HG02840 (cell line): ENCODE data around the gene FOSL2.

Experiments
- ATAC-seq: cut with Tn5 transposase; IDR thresholded peaks from one replicate; pipeline ENCODE4 v1.9.1; 2021; ENCODE audit warnings: mild to moderate bottlenecking, moderate library complexity, moderate number of reproducible peaks; ENCODE audit not compliant: unreplicated experiment, low FRiP score

The FOSL2 gene

DNA sequence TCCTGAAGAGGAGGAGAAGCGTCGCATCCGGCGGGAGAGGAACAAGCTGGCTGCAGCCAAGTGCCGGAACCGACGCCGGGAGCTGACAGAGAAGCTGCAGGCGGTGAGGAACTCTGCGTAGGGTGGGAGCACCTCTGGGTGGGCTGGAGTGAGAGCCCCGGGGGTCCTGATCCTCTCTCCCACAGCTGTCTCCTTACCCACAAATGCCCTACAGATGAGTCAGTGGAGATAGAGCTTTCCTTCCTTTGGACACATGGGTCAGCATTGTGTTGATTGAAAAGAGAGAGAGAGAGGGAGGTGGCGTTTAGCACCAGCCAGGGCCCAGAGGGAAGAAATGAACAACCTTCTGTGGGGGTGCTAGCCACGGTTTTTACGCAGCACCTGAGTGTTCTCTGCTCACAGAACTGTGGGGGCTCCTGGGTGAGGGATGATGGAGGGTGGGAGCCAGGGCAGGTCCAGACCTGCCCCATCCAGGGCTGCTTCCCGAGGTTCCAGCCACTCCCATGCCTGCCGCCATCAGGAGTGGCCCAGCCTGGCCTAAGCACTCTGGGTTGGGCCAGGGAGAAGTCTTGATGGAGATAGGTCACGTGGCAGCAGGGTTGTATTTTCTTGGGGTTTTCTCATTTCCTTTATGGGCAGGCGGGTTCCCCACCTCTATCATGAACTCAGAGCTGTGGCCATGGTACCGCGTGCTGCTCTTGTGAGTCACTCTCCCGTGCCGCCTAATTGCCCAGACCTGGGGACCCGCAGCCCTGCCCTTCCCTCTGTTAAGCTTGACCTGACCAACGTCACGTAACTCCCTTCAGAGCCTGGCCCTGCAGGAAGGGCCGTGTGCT is 16.3 kb downstream of the FOSL2 start:
- ATAC-seq, result no peak

DNA sequence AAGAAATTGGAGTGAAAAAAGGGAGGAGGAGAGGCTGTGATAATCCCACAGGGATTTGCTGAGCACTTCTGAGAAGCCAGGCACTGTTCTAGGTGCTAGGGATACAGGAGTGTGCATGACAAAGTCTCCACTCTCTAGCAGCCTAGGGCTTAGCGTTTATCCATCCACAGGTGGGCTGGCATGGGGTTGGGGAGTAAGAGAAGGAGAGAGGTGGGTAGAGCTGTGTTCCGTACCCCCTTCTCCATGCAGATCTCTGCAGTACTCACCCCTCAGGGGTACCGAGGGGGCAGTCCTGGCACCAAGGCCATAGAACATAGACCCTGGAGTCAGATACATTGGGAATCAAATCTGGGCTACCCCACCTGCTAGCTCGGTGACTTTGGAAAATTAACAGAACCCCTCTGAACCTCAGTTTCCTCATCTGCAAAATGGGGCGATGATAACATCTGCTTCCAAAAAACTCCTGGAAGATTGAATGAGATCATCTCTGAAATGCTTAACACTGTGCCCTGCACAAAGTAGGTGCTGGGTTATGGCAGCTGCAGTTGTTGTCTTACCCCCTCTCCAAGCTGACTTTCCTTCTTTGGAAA is 18.6 kb downstream of the FOSL2 start:
- no peak for ATAC-seq

DNA sequence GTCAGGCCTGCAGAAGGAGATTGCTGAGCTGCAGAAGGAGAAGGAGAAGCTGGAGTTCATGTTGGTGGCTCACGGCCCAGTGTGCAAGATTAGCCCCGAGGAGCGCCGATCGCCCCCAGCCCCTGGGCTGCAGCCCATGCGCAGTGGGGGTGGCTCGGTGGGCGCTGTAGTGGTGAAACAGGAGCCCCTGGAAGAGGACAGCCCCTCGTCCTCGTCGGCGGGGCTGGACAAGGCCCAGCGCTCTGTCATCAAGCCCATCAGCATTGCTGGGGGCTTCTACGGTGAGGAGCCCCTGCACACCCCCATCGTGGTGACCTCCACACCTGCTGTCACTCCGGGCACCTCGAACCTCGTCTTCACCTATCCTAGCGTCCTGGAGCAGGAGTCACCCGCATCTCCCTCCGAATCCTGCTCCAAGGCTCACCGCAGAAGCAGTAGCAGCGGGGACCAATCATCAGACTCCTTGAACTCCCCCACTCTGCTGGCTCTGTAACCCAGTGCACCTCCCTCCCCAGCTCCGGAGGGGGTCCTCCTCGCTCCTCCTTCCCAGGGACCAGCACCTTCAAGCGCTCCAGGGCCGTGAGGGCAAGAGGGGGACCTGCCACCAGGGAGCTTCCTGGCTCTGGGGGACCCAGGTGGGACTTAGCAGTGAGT is 19.4 kb downstream of the FOSL2 start:
- ATAC-seq, result no peak

DNA sequence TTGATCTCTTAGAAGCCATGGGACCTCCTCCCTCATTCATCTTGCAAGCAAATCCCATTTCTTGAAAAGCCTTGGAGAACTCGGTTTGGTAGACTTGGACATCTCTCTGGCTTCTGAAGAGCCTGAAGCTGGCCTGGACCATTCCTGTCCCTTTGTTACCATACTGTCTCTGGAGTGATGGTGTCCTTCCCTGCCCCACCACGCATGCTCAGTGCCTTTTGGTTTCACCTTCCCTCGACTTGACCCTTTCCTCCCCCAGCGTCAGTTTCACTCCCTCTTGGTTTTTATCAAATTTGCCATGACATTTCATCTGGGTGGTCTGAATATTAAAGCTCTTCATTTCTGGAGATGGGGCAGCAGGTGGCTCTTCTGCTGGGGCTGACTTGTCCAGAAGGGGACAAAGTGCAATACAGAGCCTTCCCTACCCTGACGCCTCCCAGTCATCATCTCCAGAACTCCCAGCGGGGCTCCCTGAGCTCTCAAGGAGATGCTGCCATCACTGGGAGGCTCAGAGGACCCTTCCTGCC is 20.0 kb downstream of the FOSL2 start:
- ATAC-seq, result no peak

DNA sequence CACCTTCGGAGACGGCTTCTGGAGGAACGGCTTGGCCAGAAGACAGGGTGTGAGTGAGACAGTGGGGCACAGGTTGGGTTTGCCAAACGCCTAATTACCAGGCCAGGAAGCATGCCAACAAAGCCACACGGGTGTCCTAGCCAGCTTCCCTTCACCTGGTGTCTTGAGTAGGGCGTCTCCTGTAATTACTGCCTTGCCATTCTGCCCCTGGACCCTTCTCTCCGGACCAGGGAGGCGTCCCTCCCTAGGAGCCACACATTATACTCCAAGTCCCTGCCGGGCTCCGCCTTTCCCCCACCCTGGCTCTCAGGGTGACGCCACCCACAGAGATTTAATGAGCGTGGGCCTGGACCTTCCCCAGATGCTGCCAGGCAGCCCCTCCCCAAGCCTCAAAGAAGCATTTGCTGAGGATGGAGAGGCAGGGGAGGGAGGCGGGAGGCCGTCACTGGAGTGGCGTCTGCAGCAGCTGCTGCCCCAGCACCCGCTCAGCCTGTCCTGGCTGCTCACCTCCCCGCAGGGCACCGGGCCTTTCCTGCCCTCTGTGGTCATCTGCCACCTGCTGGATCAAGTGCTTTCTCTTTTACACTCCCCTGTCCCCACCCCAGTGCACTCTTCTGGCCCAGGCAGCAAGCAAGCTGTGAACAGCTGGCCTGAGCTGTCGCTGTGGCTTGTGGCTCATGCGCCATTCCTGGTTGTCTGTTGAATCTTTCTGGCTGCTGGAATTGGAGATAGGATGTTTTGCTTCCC is 20.7 kb downstream of the FOSL2 start:
- ATAC-seq, result no peak

DNA sequence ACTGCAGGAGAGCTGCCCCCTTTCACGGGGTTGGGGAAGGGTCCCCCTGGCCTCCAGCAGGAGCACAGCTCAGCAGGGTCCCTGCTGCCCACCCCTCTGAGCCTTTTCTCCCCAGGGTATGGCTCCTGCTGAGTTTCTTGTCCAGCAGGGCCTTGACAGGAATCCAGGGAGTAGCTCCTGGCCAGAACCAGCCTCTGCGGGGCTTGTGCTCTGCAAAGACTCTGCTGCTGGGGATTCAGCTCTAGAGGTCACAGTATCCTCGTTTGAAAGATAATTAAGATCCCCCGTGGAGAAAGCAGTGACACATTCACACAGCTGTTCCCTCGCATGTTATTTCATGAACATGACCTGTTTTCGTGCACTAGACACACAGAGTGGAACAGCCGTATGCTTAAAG is 21.2 kb downstream of the FOSL2 start:
- no peak for ATAC-seq

DNA sequence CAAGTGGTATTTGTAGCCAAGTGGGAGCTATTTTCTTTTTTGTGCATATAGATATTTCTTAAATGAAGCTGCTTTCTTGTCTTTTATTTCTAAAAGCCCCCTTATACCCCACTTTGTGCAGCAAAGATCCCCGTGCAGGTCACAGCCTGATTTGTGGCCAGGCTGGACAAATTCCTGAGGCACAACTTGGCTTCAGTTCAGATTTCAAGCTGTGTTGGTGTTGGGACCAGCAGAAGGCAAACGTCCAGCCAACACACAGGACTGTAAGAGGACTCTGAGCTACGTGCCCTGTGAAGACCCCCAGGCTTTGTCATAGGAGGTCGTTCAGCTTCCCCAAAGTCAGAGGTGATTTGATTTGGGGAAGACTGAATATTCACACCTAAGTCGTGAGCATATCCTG is 21.9 kb downstream of the FOSL2 start:
- no peak for ATAC-seq

DNA sequence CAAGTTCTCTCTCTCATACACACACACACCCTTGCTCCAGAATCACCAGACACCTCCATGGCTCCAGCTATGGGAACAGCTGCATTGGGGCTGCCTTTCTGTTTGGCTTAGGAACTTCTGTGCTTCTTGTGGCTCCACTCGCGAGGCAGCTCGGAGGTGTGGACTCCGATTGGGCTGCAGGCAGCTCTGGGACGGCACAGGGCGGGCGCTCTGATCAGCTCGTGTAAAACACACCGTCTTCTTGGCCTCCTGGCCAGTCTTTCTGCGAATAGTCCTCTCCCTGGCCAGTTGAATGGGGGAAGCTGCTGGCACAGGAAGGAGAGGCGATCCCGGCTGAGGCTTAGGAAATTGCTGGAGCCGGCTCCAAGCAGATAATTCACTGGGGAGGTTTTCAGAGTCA is 22.4 kb downstream of the FOSL2 start:
- no peak for ATAC-seq

DNA sequence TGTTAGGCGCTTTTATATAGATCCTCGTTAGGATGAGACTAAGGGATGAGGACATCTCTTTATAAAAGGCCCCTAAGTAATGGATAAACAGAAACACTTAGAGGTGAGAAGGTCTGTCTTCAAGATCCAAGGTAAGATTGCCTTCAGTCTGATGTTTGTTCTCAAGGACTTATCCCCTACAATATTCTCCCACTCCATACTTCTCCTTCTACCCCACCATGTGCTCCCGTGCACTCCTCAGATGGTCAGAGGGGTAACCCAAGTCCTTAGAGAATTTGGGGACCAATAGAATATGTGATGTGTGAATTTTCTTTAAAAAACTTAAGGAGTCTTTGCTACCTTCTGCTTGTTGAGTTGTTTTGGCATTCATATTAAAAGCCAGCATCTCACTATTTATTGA is 23.1 kb downstream of the FOSL2 start:
- ATAC-seq, result no peak

DNA sequence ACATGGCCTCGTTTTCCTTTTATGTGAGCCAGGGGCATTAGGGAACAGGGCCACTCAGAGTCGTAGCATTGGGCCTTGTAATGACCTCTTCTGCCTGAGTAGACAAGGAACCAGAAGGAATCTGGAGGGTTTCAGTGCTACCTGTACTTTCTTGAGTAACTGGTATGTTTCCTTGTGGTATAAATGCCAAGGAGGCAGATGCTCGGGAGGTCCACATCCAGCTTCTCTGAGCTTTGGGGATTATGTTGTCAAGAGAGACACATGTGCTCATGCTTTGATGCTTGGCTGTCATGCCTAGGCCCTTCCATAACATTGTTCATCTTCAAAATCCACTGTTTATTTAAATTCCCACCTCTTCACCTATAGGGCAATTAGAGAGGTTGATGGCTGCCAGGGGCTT is 26.3 kb downstream of the FOSL2 start:
- no peak for ATAC-seq

DNA sequence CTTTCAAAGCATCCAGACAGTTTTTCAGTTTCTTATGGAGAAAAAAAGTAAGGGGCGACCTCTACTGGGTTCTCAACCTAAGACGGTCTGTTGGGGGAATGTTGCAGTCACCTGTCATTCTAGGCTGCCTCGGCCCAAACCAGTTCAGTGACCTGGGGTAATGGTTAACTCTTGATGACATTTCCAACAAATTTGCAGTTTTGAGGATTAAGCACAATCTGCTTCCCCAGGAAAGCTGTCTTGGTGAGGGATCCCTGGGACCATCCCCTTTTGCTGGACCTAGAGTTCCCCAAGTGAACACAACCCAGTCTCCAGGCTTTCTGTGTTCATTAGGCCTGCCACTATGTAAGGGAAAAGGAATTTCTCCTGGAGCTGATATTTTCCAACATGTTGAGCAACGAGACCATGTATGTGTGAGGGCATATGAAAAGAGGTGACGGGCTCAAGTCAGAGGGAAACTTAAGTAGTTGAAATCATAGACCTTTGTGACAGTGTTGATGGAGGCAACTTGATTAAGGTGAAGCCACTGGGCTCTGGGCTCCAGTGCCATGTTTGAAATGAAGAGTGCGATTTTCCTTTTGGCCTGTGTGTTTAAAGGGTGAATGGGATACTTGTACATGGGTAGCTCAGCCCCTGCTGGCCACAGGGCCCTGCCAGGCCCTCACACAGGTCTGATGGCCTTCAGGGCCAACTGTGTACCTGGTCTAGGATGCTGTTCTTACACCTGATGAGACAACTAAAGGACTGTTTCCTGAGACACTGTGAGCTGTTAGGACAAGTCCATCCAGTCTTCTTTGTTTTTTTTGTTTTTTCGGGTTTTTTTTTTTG is 27.0 kb downstream of the FOSL2 start:
- ATAC-seq, result no peak

DNA sequence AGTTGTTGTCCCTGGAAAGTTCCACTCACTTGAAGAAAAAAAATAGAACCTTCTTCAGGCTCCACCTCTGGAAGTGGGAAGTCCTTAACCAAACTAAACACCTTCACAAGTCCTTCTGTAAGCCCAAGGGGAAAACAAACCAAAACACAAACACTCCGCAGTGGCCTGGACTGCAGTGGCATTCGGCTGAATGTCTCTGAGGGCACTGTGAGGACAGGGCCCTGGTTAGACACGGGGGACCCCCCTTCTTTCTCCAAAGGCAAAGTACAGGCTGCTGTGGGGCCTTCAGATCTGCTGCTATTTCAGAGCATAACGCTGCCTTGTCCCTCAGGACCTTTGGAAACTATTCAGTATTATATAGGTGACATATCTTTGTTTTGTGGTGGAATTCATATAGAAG is 28.1 kb downstream of the FOSL2 start:
- ATAC-seq, result no peak

DNA sequence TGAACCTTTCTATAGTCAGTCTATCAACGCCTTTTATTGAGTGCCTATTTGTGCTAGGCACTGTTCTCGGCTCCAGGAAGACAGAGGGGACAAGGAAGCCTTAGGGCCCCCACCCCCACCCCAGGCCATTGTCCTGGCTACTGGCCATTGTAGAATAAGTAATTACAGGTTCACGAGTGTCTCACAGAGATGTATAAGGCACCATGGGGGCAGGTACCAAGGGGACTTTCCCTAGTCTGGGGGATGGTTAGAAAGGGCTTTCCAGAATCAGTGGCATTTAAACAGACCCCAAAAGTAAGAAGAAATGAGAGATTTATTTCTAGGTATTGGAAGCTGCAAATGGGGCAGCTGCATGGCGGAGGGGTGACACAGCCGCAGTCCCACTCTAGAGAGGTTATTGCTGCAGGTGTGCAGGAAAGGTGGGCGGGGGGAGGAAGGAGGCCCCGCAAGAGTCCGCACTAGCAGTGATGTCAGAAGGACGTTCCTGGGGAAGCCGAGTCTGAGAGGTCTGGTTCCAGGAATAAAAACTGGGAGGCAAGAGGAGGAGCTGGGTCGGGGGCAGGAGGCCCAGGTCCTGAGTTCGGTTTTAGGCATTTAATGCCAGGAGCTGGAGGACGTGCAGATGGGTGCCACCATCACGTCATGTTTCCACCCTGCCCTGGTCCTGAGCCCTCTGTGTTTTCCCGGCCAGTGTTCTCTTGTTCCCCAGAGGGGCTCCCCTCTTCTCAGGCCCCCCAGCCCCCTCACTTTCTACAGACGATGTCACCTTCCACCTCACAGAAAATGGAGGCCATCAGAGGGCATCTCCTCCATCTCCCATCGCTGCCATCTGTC is 30.5 kb downstream of the FOSL2 start:
- no peak for ATAC-seq

DNA sequence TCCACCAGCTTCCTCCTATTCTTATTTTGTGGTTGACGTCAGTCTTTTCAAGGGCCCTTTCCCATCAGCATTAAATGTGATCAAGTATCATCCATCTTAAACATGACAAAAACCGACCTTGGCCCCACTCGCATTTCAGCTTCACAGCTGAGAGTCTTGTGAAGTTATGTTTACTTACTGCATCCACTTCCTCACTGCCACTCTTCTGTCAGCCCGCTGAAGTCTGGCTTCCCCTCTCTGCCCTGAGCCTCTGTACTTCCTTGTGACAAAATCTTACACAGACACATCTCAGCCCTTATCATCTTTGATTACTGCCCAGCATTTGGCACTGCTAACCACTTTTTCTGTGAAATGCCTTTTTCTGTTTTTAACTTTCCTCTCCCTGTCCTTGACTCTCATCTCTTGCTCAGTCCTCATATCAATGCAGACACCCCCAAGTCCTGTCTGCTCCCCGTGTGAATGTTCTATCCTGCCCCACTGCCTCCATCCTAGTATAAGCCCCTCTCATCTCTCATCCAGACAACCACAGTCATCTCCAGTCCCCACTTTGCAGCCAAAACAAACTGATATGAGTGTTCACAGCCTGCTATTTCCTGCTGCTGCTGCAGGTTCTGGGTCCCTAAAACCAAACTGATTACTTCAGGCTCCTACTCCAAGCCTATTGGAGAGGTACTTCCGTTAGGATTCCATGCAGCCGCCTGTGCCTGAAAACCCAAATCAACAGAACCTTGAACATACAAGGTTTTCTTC is 31.4 kb downstream of the FOSL2 start:
- no peak for ATAC-seq

DNA sequence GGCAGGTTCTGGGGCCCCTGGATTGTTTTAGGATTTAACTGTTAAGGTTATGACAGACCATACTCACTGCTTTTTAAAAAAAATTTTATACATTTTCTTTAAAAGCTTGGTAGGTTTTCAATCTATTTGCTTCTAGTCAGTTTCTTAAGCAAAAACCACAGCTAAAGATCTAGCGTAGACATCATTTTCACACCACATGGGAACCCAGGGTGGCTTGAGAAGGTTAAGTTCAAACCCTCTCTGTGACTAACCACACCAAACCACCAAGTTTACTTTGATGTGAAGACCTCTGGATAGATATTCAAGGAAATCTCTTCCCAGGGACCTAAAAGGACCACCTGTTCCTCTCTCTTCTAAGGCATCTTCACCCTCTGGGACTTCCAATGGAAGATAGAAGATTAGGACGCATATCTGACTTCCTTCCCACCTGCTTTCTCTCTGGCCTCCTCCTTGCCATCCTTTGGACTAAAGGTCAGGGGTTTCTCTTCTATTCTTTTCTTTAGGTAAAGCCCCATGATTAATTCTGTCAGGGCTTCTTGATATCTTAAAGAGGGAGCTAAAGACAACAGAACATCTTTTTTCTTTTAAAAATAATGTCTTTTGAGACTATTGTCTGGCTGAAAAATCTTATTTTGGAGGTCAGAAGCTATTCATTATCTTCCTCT is 32.3 kb downstream of the FOSL2 start:
- ATAC-seq, result no peak

DNA sequence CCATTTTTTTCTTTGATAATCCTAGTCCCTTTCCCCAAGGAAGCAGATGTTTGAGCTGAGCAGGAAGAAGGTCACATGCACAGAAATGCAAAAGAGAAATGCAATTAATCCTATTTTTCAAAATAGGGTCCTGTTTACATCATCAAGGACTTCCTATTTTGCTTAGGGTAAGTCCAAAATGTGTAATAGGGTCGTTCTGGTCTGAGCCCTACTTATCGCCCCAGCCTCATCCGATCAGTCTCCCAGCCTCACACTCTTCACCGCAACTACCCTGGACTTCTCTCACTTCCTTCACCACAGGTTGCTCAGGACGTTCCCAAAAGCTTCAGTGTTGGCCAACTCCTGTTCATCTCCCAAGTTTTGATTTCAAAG is 32.8 kb downstream of the FOSL2 start:
- no peak for ATAC-seq

DNA sequence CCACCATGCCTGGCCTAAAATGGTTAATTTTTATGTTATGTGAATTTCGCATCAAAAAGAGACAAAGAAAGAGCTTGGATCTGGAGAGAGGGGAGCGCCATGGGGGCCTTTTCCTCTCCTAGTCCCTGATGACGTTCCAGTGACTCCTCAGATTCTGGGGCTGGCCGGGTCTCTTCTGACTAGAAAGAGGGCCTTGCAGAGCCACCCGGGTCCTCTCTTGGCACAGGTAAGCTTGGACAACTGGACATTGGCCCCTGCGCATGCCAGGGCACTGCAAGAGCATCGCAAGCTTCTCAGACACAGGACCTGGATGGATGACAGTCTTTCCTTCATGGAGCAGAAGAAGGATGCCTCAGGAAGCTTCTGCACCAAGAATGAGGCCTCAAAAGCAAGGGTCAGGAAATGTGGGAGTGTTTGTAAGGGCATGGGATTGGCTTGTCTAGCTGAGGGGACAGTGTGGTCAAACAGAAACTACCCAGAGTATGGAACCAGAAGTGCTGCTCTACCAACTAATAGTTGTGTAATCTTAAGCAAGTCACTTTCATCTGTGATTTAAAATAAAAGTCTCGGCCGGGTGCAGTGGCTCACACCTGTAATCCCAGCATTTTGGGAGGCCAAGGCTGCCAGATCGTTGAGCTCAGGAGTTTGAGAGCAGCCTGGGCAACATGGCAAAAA is 35.2 kb downstream of the FOSL2 start:
- no peak for ATAC-seq
